ENCODE measurements around the gene BBS7. TPM values are rescaled to one million over a fixed set of nuclear protein-coding genes. Genes with fewer than 3 reads are reported as not detected.

Gene BBS7
- total RNA-seq, 4 donors from 2014 or later = 6.3 to 18.0 (median 13.7) TPM

DNA sequence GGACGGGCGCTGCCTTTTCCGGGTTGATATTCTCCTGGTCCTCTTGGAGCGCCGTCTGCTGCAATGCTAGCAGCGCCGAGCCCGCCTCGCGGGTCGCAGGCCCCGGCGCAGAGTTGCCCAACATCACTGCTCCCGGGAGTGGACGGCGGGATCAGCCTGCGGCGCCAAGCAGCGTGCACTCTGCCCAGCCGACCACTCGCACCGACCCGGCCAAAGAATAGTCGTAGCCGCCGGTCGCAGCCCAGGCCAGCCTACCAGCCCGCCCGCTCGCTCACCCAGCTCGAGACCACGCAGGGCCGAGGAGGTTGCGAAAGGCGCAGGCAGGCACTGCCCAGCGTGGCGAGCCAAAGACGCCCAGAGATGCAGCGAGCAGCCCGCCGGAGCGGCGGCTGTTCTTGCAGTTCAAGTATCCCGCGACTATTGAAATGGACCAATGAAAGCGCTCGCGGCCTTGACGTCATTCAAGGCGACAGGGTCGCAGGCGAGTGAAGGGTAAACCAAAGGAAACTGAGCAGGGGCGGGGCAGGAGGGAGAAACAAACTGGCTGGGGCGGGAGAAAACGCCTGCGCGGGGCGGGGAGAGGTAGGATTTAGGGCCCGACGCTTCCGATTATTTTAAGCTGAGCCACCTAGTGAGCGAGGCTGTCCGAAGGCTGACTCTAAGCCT lies 46.6 kb downstream of the BBS7 start, which contains the start of gene CCNA2:
Gene CCNA2, minus strand, starts transcription at position 379 of the 666 bp plus-strand sequence. Its CDS starts 255 bp downstream, at position 124.
- DNase-seq (ENCODE audit: low spot score in 2 of 2) = peak; percentile 97 to 98
- Histone ChIP-seq H3K4me3 (peak within 1 kb of the TSS; percentile 89), H3K9me3 (no peaks in the 10 kb centered on the region), H3K4me1 (peaks cover 15% of the 10 kb centered on the region), H3K27me3 (no peaks in the 10 kb centered on the region), H3K27ac (peak within 1 kb of the TSS; percentile 82), H3K36me3 (peaks cover 10% of the 10 kb centered on the region)
- TF ChIP-seq POLR2AphosphoS5 (IDR thresholded peaks at IDR 0.05) (peak in 2 of 3 donors; percentile 7 to 54), POLR2A (IDR thresholded peaks at IDR 0.05) (peak in 1 of 2 donors; percentile 33)
- TF ChIP-seq, protein P1, sequence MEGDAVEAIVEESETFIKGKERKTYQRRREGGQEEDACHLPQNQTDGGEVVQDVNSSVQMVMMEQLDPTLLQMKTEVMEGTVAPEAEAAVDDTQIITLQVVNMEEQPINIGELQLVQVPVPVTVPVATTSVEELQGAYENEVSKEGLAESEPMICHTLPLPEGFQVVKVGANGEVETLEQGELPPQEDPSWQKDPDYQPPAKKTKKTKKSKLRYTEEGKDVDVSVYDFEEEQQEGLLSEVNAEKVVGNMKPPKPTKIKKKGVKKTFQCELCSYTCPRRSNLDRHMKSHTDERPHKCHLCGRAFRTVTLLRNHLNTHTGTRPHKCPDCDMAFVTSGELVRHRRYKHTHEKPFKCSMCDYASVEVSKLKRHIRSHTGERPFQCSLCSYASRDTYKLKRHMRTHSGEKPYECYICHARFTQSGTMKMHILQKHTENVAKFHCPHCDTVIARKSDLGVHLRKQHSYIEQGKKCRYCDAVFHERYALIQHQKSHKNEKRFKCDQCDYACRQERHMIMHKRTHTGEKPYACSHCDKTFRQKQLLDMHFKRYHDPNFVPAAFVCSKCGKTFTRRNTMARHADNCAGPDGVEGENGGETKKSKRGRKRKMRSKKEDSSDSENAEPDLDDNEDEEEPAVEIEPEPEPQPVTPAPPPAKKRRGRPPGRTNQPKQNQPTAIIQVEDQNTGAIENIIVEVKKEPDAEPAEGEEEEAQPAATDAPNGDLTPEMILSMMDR (IDR thresholded peaks at IDR 0.05) = no peak
- under 1% methylated on average over 37 of the region's 63 CpGs for WGBS

DNA sequence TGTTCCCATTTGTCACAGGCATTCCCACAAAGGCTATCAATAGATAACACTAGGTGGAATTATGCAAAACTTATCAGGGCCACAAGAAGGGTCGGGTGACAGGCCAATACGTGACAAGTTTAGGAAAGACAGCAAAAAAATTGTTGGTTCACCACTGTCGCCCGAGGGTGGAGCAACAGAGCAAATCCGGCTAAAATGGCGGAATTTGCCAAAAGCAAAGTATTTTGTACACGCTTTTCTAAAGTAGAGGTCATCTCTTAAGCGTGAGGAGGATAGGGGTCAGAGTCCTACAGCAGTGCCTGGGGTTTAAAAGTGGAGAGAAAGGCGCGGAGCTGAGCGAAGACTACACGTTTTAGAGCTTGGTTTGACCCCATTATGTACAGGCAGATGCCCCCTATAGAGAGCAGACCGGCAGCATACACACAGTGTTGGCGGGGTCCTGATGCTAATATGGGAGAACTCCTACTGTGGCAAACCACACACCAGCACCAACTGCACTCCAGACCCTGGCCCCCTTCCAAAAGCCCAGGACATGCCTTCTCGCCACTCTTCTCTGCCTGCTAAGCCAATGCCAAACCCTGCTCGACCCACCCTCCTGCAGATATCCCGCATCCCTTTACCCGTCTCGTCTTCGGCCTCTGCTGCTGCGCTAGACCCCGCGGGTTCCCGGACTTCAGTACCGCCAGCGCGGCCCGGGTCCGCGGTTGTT lies 47.3 kb downstream of the BBS7 start:
- no peak overlapping the region for H3K27ac ChIP-seq
- H3K36me3 ChIP-seq = peaks cover 17% of the 10 kb centered on the region
- no peaks in the 10 kb centered on the region for H3K9me3 ChIP-seq
- under 1% methylated on average over 30 of the region's 30 CpGs for WGBS
- H3K4me3 ChIP-seq = peak overlapping the region; percentile 89
- H3K27me3 ChIP-seq = no peaks in the 10 kb centered on the region
- H3K4me1 ChIP-seq = peaks cover 15% of the 10 kb centered on the region
- no peak for TF ChIP-seq POLR2A (IDR thresholded peaks at IDR 0.05)
- TF ChIP-seq, protein P1 (IDR thresholded peaks at IDR 0.05) = no peak
- peak in 1 of 2 donors; percentile 69 for DNase-seq (ENCODE audit: low spot score in 2 of 2)

DNA sequence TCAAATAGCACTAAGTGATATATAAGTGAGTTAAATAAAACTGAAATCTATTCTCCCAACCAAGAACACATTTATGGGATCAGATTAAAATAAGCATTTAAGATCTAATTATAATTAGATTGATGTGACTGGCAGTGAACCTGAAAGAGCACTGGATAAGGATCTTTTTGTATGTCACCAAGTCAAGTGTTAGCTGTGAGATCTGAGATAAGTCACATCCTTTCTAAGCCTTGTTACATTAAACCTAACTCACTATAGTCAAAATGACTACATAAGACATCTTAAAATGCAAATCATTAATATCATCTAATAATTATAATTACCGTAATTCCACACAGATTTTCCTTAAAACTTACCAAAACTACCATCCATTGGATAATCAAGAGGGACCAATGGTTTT lies 48.2 kb downstream of the BBS7 start:
- Histone ChIP-seq H3K4me1 (peaks cover 15% of the 10 kb centered on the region), H3K27ac (no peak overlapping the region), H3K4me3 (no peak overlapping the region), H3K27me3 (no peaks in the 10 kb centered on the region), H3K9me3 (no peaks in the 10 kb centered on the region), H3K36me3 (peaks cover 16% of the 10 kb centered on the region)
- 89% methylated on average over 1 of the region's 1 CpG for WGBS
- DNase-seq (ENCODE audit: low spot score in 2 of 2) = no peak
- TF ChIP-seq POLR2A (IDR thresholded peaks at IDR 0.05) = no peak
- TF ChIP-seq EP300 (IDR thresholded peaks at IDR 0.05) = no peak
- TF ChIP-seq, protein P1 (IDR thresholded peaks at IDR 0.05) = no peak
- no peak for TF ChIP-seq POLR2AphosphoS5 (IDR thresholded peaks at IDR 0.05)

DNA sequence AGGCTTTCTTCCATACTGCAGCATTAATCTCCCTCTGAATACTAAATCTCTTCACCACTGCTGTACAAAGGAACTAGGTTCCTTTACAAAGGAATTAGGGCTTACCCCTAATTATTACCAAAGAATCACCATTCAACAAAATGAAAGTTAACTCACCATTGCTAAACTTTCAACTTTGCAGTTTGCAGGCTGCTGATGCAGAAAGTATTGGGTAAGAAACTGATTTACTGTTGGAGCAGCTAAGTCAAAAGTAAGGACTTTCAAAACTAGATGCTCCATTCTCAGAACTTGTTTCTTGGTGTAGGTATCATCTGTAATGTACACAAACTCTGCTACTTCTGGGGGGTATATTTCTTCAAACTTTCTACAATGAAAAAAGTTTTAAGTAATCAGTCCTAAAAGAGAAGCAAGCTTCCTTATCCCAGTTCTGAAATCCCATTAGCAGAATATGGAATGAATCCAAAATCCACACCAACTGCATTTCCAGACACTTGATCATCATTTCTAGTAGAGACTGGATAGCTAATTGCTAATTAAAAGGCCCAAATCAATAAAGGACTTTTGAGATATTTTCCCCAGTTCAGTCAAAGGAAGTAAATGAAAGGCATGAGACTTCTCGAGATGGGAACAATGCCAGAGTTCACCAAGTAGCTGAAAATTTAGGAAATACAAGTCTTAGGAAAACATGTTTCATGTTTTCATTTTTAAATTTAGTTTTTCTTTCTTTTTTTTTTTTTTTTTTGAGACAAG lies 50.9 kb downstream of the BBS7 start:
- WGBS = 80% methylated on average over 1 of the region's 1 CpG

More for the DNA sequence above, 50.9 kb downstream of the BBS7 start:
- H3K4me3 ChIP-seq = no peak overlapping the region
- no peak overlapping the region for H3K27ac ChIP-seq
- no peak for DNase-seq (ENCODE audit: low spot score in 2 of 2)
- peaks cover 13% of the 10 kb centered on the region for H3K4me1 ChIP-seq
- no peaks in the 10 kb centered on the region for H3K9me3 ChIP-seq
- H3K27me3 ChIP-seq = no peaks in the 10 kb centered on the region
- no peak for TF ChIP-seq POLR2AphosphoS5 (IDR thresholded peaks at IDR 0.05)
- no peak for TF ChIP-seq POLR2A (IDR thresholded peaks at IDR 0.05)
- TF ChIP-seq EP300 (IDR thresholded peaks at IDR 0.05) = no peak
- TF ChIP-seq, protein P1 (IDR thresholded peaks at IDR 0.05) = no peak
- peaks cover 40% of the 10 kb centered on the region for H3K36me3 ChIP-seq
